Left lobe of liver (tissue), 2 donors: ENCODE data around the gene SLC31A1. TPM values are rescaled to one million over a fixed set of nuclear protein-coding genes. Genes with fewer than 3 reads are reported as not detected.
A peak's percentile ranks its signal among the peaks of the same experiment; 100 is the strongest.
"Not testable (repeated sequence)": the region's sequence is repeated elsewhere in the genome, so short reads cannot be mapped to it uniquely, and the experiment has no call there.

ENCODE experiments used
- ATAC-seq: fragments of 200-7000 bp; cut with Tn5 transposase; one replicate; pipeline ENCODE4 v1.9.1; 2020; ENCODE audit warnings: mild to moderate bottlenecking, moderate library complexity
- DNase-seq: peaks from one replicate; pipeline ENCODE4 v3.0.0-alpha.2; 2020; ENCODE audit warnings: low spot score
- total RNA-seq: library from RNA; stranded (reverse); gene quantifications from one replicate; pipeline ENCODE4 v1.2.1, GENCODE V29; 2021
- donor health status: DM: no; HTN: no; CAD: no; lungs with moderate emphysema.
- donor health status: DM: no; HTN: yes; CAD: no.

Gene SLC31A1
- total RNA-seq, 1 donor from 2014 or later = 74.9 TPM

DNA sequence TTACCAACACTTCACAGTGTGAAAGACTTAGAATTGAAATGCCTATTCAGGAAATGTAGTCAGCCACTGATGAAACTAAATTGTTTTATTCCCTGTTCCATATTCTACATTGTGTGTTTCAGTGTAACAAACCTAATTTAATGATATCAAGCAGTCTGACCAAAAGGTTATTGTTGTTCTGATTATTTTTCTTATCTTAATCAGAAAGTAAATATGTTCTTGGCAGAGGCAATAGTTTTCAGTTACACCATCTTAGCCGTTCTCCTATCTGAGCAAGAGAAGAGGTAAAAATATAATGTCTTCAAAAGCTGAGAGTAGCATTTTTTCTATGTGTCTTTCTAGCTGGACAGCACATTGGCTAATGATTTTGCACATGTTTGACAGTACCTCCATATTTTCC, 36.9 kb downstream of the SLC31A1 start:
- DNase-seq = no peak

GRCh38 chr9:113261917-113262671, 40.8 kb downstream of the SLC31A1 start:
- ATAC-seq (peak; percentile 87), DNase-seq (peak; percentile 52)

More for the DNA sequence above, 36.9 kb downstream of the SLC31A1 start:
- ATAC-seq = peak; percentile 61

- no peak for DNase-seq
- ATAC-seq = no peak
Measured at GRCh38 chr9:113266174-113266573, 44.8 kb downstream of the SLC31A1 start.

DNA sequence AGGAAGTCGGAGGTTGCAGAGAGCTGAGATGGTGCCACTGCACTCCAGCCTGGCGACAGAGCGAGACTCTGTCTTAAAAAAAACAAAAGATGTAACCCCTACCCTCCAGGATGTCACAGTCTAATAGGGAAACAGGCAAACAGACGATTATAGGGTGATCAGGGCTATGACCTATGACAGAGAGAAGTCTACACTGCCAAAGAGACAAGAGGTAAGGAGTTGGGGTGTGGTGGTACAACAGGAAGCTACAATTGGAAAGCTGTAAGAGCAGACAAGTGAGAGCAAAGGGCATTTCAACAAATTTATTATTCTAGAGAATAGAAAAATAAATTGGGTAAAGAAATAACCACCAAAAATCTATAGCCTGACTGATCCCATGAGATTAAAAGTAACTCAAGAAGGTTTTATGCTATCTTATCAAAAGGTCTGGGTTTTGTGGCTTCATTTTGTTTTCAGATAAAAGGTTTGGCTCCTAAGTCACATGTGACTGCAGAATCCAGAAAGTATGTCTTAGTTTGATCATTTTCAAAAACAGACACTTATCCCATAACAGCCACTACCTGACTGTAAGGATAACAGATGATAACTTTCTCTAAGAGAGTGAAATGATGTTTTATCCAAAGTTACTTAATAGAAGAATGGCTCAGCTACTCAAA, 46.7 kb downstream of the SLC31A1 start:
- ATAC-seq = no peak
- DNase-seq = no peak

- DNase-seq = no peak
- peak; percentile 45 for ATAC-seq
Measured at GRCh38 chr9:113269355-113269754, 48.0 kb downstream of the SLC31A1 start.

DNA sequence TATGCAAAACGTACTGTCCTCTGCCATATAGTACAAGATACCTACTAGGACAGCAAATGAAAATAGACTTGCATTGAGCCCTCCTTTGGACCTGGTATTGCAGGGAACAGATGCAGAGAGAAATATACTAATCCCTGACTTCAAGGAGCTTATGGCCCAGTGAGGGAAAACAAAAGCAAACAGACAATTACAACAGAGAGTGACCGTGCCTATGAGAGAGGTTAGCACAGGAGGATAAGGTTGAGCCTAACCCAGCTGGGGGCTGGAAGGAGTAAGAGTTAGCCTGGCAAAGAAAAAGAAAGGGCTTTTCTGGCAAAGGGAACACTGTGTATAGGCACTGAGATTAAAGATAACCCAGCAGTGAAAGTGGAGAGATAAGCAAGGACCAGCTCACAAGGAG, 48.5 kb downstream of the SLC31A1 start:
- ATAC-seq (peak; percentile 55), DNase-seq (no peak)

GRCh38 chr9:113274474-113275156, 53.3 kb downstream of the SLC31A1 start:
- DNase-seq = no peak
- ATAC-seq = peak; percentile 56

- DNase-seq (peak; percentile 97), ATAC-seq (peak; percentile 91)
Measured at GRCh38 chr9:113275157-113276131, 54.1 kb downstream of the SLC31A1 start, which contains the start of the genes CDC26 and PRPF4. TSS of gene CDC26 (minus strand) at chr9:113275572. CDS start at chr9:113272507, 3,065 bp downstream. TSS of gene PRPF4 (plus strand) at chr9:113275658. CDS start at chr9:113275744, 86 bp downstream.

- ATAC-seq = no peak
- no peak for DNase-seq
Measured at GRCh38 chr9:113278840-113279239, 57.5 kb downstream of the SLC31A1 start.

GRCh38 chr9:113281356-113281755, 60.0 kb downstream of the SLC31A1 start:
- ATAC-seq (no peak), DNase-seq (no peak)

- no peak for ATAC-seq
Measured at GRCh38 chr9:113289091-113289490, 67.7 kb downstream of the SLC31A1 start.

GRCh38 chr9:113290052-113290607, 68.8 kb downstream of the SLC31A1 start:
- ATAC-seq (no peak), DNase-seq (no peak)

More at GRCh38 chr9:113289091-113289490, 67.7 kb downstream of the SLC31A1 start:
- no peak for DNase-seq

- ATAC-seq = no peak
- no peak for DNase-seq
Measured at GRCh38 chr9:113293285-113293878, 72.0 kb downstream of the SLC31A1 start.

DNA sequence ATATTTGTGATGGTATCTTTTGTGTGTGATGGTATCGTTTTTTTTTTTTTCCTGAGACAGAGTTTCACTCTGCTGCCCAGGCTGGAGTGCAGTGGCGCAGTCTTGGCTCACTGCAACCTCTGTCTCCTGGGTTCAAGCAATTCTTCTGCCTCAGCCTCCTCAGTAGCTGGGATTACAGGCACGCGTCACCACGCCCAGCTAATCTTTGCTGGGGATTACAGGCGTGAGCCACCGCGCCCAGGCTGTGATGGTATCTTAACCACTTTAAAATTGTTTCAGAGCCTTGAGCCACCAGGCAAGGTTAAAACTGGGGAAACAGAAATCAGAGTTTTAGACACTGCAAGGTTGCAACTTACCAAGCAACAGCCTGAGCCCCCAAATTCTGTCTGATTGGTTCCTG, 74.9 kb downstream of the SLC31A1 start:
- not testable (repeated sequence) for DNase-seq, ATAC-seq

- ATAC-seq = no peak
Measured at GRCh38 chr9:113296796-113297558, 75.6 kb downstream of the SLC31A1 start.

GRCh38 chr9:113298311-113298710, 77.0 kb downstream of the SLC31A1 start:
- ATAC-seq (no peak), DNase-seq (no peak)

More at GRCh38 chr9:113296796-113297558, 75.6 kb downstream of the SLC31A1 start:
- DNase-seq = no peak

DNA sequence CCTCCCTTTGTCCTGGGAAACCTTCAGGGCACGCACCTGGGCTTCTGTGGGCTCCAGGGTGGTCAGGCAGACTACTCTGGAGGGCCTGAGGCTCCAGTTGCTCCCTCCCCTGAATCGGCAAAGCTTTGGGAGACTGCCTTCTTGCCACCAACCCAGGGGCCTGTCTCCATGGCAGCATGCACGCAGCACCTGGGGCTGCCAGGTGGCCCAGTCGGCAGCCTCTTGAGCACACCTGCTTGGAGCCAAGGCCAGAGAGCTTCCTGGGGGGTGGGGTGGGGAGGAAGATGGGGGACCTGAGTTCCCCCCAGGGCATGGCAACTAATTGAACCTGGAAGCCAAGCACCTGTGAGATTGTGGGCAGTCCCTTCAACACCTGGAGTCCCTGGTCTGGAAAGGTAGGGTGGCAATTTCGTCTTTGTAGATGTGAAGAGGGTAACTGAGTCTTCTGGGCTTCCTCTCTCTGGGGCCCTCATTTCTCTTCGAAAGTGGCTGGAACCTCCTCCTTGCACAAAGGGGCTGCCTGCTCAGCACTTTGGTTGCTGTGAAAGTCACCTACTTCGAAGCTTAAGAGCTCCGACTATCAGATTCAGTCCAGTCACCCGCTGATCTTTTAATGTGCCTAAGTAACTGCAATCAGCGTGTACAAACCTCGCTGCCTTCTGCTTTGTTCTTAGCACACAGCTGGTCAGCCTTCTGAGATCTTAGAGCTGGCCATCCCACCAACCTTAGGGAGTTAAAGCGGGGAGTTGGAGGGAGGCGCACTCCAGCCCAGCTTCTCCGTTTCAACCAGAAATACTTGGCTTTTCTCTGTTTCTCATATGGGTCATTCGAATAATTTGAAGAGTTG, 77.8 kb downstream of the SLC31A1 start:
- DNase-seq = no peak
- ATAC-seq = no peak

DNA sequence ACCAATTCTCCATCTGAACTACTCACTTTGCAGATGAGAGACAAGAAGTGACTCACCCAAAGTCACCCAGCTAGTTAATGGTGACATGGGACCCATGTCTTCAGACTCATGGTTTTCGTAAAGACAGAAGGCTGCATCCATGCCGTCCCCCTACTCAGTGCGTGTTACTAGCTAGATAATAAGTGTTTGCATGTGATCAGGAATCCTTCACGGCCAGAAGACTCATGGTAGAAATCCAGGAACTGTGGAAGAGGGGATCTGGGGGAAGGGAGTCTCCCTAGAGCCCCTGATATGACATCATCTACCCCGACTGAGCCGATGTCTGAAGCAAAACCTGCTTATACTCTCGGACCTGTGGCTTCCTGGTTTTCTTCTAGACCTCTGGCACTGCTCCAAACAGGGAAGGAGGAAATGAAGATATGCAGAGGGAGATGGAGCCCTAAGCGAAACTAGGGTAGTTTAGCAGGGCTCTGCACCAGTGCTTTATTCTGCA, 78.5 kb downstream of the SLC31A1 start:
- peak; percentile 15 for ATAC-seq
- no peak for DNase-seq
